Activated T-helper 2 cell treated with anti-CD3 and anti-CD28 coated beads, Interferon-gamma antibody, Interleukin-2, Interleukin-4, amounts not matched to agents 10 μg/mL and 5 μg/mL and 100 μg/mL, durations not matched to agents 14 hours and 24 hours and 36 hours (primary cell): Measurements from ENCODE around the gene FANCC. TPM values are rescaled to one million over a fixed set of nuclear protein-coding genes. Genes with fewer than 3 reads are reported as not detected.

ENCODE experiments used
- DNase-seq: peaks from one replicate; pipeline ENCODE4 v3.0.0; 2021; ENCODE audit warnings: low spot score
- H3K27ac Mint-ChIP-seq: one replicate; pipeline ENCODE4 v1.8.0; 2021; ENCODE audit warnings: mixed read lengths
- H3K27me3 Mint-ChIP-seq: one replicate; pipeline ENCODE4 v1.8.0; 2021; ENCODE audit warnings: low read depth, mixed read lengths
- H3K36me3 Mint-ChIP-seq: one replicate; pipeline ENCODE4 v1.8.0; 2021; ENCODE audit warnings: low read depth, mixed read lengths
- H3K4me1 Mint-ChIP-seq: one replicate; pipeline ENCODE4 v1.8.0; 2021; ENCODE audit warnings: low read depth, mixed read lengths
- H3K4me3 Mint-ChIP-seq: one replicate; pipeline ENCODE4 v1.8.0; 2021; ENCODE audit warnings: low read depth, mild to moderate bottlenecking, moderate library complexity, mixed read lengths
- H3K9me3 Mint-ChIP-seq: one replicate; pipeline ENCODE4 v1.8.0; 2021; ENCODE audit warnings: mixed read lengths
- intact Hi-C: fragments of 100-400 bp; cut with micrococcal nuclease; formaldehyde crosslinking; loops from one replicate; pipeline ENCODE4 v1.15.1; 2023
- total RNA-seq: library from RNA; stranded (reverse); gene quantifications from 2 replicates; pipeline ENCODE4 v1.2.3, GENCODE V29; 2022

Gene FANCC
- total RNA-seq, 1 donor from 2014 or later = 16.8 TPM

GRCh38 chr9:95055334-95055850 lies 262.1 kb downstream of the FANCC start:
- intact Hi-C loops = no loop called here
- no peak for DNase-seq
- Mint-ChIP-seq H3K9me3 (no peaks in the 10 kb centered on the region), H3K4me3 (no peak overlapping the region), H3K27ac (no peak overlapping the region), H3K4me1 (peaks cover 4% of the 10 kb centered on the region), H3K36me3 (peaks cover 7% of the 10 kb centered on the region), H3K27me3 (peaks cover 2% of the 10 kb centered on the region)

- Mint-ChIP-seq H3K27me3 (peaks cover 12% of the 10 kb centered on the region), H3K9me3 (no peaks in the 10 kb centered on the region), H3K36me3 (peaks cover 8% of the 10 kb centered on the region), H3K27ac (no peak overlapping the region), H3K4me3 (no peak overlapping the region), H3K4me1 (peaks cover 7% of the 10 kb centered on the region)
- DNase-seq = no peak
- intact Hi-C loops = no loop called here
Observed at GRCh38 chr9:95053611-95054570, 263.6 kb downstream of the FANCC start.

DNA sequence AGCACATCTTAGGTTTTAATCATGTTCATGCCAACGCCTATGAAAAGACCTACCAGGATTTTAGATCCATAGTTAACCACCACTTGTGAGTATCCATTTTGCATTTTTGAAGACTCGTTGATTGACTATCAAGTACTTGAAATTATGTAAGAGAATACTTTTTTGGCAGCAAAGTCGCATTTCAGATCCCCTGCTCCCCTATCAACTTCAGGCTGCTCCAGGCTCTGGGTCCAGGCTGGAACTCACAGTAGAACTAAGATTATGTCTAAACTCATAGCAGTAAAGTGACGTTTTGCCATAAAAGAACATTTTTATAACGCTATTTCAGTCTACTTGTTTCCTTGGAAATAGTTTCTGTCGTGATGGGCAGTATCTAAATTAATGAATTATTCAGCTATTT lies 267.7 kb downstream of the FANCC start:
- intact Hi-C loops = no loop called here
- peaks cover 12% of the 10 kb centered on the region for H3K36me3 Mint-ChIP-seq
- H3K9me3 Mint-ChIP-seq = no peaks in the 10 kb centered on the region
- H3K4me1 Mint-ChIP-seq = peaks cover 10% of the 10 kb centered on the region
- DNase-seq = no peak
- H3K27ac Mint-ChIP-seq = no peak overlapping the region
- peaks cover 33% of the 10 kb centered on the region for H3K27me3 Mint-ChIP-seq
- H3K4me3 Mint-ChIP-seq = no peak overlapping the region

Other genes starting within 250 kb of the FANCC start
- gene PTCH1, start 199.3 kb upstream of the FANCC start, total RNA-seq = 4.8 and 5.2 TPM in 2 replicates